Upper lobe of left lung (tissue), 4 donors: ENCODE measurements around the gene STON1.

Experiments used
- CTCF ChIP-seq, 6 experiments: fragments of 450-650 bp in 4 of 6; fragments of 200-600 bp in 2 of 6; sonication (generic) in 2 of 6; IDR thresholded peaks; one replicate each; pipeline ENCODE4 v1.5.1; 2016 to 2019; ENCODE audit warnings: antibody characterized with exemption in 6 of 6
- EP300 ChIP-seq, 4 donors: sonication (generic); formaldehyde crosslinking; IDR thresholded peaks; one replicate each; pipeline ENCODE4 v1.5.1; 2017; ENCODE audit warnings: antibody characterized with exemption in 4 of 4, control low read depth in 2 of 4
- POLR2AphosphoS5 ChIP-seq, 2 donors: sonication (generic); formaldehyde crosslinking; IDR thresholded peaks; one replicate each; pipeline ENCODE4 v1.5.1; 2017; ENCODE audit warnings: antibody characterized with exemption in 2 of 2

- TF ChIP-seq CTCF (IDR thresholded peaks at IDR 0.05) (no peak), POLR2AphosphoS5 (IDR thresholded peaks at IDR 0.05) (no peak), EP300 (IDR thresholded peaks at IDR 0.05) (no peak)
Measured at GRCh38 chr2:48512571-48512970, 17.4 kb upstream of the STON1 start.
